ENCODE results near the gene PHTF2.

GRCh38 chr7:77822269-77822668 lies 23.7 kb downstream of the PHTF2 start:
- TF ChIP-seq POLR2A (IDR thresholded peaks at IDR 0.05; ENCODE audit: low read depth, low read length) (no peak), TAF1 (IDR thresholded peaks at IDR 0.05; ENCODE audit: low read depth, low read length) (no peak), POLR2AphosphoS5 (IDR thresholded peaks at IDR 0.05; ENCODE audit: low read depth, low read length) (no peak), SPI1 (IDR thresholded peaks at IDR 0.05; ENCODE audit: low read depth, low read length) (no peak)

Data from GM12891 (cell line).